Skin of body (tissue), 3 donors: ENCODE data around the gene ACAP1. TPM values are rescaled to one million over a fixed set of nuclear protein-coding genes. Genes with fewer than 3 reads are reported as not detected.

Source experiments
- DNase-seq: peaks from one replicate; lab custom pipeline; 2025; lab: John Stamatoyannopoulos, UW
- small RNA-seq: library from RNA; depleted of rRNA; stranded (forward); fragments of <200 nt; gene quantifications from one replicate; pipeline ENCODE3, GENCODE V24; 2014; ENCODE audit warnings: low replicate concordance
- total RNA-seq: library from RNA; depleted of rRNA; stranded (reverse); fragments of >200 nt; gene quantifications from one replicate; pipeline ENCODE4 v1.2.3, GENCODE V29; 2014

Gene ACAP1
- total RNA-seq, 1 donor from 2014 or later: 4.7 TPM

- no peak for DNase-seq
Measured at GRCh38 chr17:7384489-7385081, 48.3 kb downstream of the ACAP1 start.

- DNase-seq: no peak
Measured at GRCh38 chr17:7388856-7389255, 52.5 kb downstream of the ACAP1 start.

DNA sequence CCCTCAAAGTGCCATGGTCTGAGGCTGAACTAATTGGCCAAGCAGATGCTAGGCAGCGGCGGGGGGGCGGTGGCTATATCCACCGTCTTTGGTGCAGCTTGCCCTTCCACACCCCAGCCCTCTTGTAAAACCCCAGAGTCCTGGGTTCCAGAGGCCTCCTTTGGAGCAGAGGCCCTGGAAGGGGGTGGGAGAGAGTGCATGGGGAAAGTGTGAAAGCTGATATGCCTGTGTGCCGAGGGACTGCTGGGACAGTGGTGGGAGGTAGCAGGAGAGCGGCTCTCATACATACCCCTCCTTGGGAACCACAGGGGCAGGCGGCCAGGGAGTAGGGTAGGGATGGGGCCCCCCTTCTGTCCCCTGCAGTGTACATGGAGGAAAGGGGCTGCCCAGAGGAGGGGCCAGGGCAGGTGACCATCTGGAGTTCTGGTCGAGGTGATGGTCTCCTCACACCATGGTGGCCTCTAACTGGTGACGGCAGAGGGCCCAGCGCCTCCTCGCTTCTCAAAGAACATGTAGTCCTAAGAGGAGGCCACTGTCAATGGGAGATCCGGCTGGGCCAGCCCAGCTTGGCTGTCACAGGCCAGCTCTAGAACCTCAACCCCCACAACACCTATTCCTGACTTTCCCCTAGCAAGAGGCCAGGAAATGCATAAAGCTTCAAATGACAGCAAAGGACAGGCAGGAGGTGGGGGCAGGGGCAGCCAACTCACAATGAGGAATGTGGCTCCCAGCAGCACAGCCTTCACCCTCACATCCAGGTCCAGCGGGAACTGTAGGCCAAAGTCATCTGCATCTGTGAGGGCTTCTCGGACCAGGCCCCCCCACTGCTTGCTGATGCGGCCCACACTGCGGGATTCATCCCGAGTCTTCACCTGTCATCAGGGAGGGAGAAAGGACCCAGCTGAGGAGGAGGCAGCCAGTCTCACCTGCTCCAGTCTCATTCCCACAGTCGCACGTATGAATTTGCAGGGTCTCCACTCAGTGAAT is 53.9 kb downstream of the ACAP1 start:
- no peak for DNase-seq

- DNase-seq: no peak
Measured at GRCh38 chr17:7391307-7391706, 55.0 kb downstream of the ACAP1 start.

GRCh38 chr17:7392696-7393612 is 56.6 kb downstream of the ACAP1 start:
- DNase-seq: no peak

GRCh38 chr17:7393613-7394451 is 57.5 kb downstream of the ACAP1 start:
- no peak for DNase-seq

DNA sequence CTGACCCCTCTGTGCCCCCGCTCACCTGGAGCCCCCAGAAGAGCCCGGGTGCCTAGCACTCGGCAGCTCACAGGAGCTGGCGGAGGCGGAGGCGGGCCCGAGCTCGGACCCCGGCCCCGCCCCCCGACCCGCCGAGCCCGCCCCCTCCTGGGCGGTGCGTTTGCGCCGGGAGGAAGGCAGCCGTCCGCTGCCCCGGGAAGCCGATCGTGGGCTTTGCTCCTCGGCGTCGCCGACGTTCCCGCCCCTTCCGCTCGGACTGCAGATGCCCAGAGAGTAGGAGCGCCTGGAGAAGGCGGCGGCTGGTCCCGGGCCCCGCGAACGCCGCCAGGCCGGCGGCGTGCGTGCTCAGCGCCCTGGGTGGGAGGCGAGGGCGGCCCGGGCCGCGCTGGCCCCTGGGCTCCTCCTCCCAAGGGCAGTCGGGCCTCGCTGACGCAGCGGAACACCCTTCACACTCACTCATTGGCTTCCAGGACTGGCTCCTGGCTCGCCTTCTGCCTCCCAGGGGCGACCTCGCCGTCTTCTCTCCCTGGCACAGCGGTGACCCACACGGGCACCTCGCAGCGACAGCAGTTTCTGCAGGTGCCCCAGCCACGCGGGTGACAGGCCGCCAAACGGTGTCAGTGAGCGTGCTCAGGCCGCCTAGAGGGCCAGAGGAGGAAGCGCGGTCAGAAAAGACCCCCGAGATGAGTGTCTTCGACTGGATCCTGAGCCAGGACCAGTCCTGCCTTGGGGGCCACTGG is 58.3 kb downstream of the ACAP1 start, which contains the start of gene PLSCR3:
Gene PLSCR3 (minus strand): TSS at position 74 of the 740 bp plus-strand sequence. CDS start 415 bp downstream, outside the sequence.
- DNase-seq: peak; percentile 54

DNA sequence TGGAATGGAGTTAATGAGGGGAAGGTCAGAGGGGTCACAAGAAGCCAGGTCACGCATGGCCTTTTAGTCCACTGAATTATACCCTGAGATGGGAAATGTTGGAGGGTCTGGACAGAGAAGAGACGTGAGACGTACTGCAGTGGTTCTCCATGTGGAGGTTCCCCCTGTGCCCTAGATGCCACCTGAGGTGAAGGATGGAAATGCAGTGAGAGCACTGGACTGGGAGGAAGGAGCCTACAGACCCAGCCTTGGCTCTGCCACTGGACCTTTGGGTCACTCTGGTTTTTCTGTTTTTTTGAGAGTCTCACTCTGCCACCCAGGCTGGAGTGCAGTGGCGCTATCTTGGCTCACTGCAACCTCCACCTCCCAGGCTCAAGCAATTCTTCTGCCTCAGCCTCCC is 59.8 kb downstream of the ACAP1 start:
- DNase-seq: no peak

DNA sequence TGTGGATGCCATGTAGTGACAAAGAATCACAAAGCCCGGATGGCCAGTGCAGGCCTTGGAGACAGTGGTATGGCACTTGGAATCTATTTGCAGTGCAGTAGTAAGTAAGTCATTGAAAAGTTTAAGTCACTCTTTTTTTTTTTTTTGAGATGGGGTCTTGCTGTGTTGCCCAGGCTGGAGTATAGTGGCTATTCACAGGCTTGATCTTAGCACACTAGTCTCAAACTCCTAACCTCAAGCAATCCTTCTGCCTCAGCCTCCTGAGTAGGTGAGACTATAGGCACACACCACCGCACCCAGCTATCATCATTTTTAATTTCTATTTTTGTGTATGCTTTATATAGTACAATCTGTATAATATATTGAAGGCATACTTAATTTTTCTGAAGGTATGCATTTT is 62.3 kb downstream of the ACAP1 start:
- DNase-seq: no peak

Small RNA genes within 50 kb of the gene (small RNA-seq; reads per million reads assigned to genes)
- not detected for gene AC026954.2

Other genes with a start within 250 kb of the ACAP1 start
- gene ASGR2, start 221.7 kb upstream of the ACAP1 start, total RNA-seq: 0.39 TPM
- 3.7 TPM for gene ASGR1, start 157.2 kb upstream of the ACAP1 start, total RNA-seq
- gene DLG4, start 116.7 kb upstream of the ACAP1 start, total RNA-seq: 16.5 TPM
- 261 TPM for gene ACADVL, start 116.6 kb upstream of the ACAP1 start, total RNA-seq
- gene DVL2, start 102.0 kb upstream of the ACAP1 start, total RNA-seq: 47.5 TPM
- gene PHF23, start 97.1 kb upstream of the ACAP1 start, total RNA-seq: 27.0 TPM
- gene GABARAP, start 94.1 kb upstream of the ACAP1 start, total RNA-seq: 223 TPM
- 44.1 TPM for gene CTDNEP1, start 84.8 kb upstream of the ACAP1 start, total RNA-seq
- 27.5 TPM for gene ELP5, start 84.3 kb upstream of the ACAP1 start, total RNA-seq
- 5.4 TPM for gene CLDN7, start 74.1 kb upstream of the ACAP1 start, total RNA-seq
- 11.7 TPM for gene SLC2A4, start 54.8 kb upstream of the ACAP1 start, total RNA-seq
- gene YBX2, start 41.9 kb upstream of the ACAP1 start, total RNA-seq: 1.3 TPM
- gene EIF5A, start 28.9 kb upstream of the ACAP1 start, total RNA-seq: 186 TPM
- gene GPS2, start 21.2 kb upstream of the ACAP1 start, total RNA-seq: 17.2 TPM
- 14.2 TPM for gene NEURL4, start 7.2 kb upstream of the ACAP1 start, total RNA-seq
- 6.3 TPM for gene KCTD11, start 15.6 kb downstream of the ACAP1 start, total RNA-seq
- not detected for gene TMEM95, start 18.6 kb downstream of the ACAP1 start, total RNA-seq
- 2.5 TPM for gene TNK1, start 44.6 kb downstream of the ACAP1 start, total RNA-seq
- 16.0 TPM for gene PLSCR3, start 58.0 kb downstream of the ACAP1 start, total RNA-seq
- gene TMEM256, start 67.6 kb downstream of the ACAP1 start, total RNA-seq: 75.9 TPM
- 8.8 TPM for gene NLGN2, start 71.3 kb downstream of the ACAP1 start, total RNA-seq
- not detected for gene SPEM1, start 83.8 kb downstream of the ACAP1 start, total RNA-seq
- not detected for gene SPEM2, start 89.1 kb downstream of the ACAP1 start, total RNA-seq
- not detected for gene SPEM3, start 92.3 kb downstream of the ACAP1 start, total RNA-seq
- gene TMEM102, start 98.9 kb downstream of the ACAP1 start, total RNA-seq: 3.3 TPM
- 3.4 TPM for gene FGF11, start 103.0 kb downstream of the ACAP1 start, total RNA-seq
- 12.5 TPM for gene CHRNB1, start 108.5 kb downstream of the ACAP1 start, total RNA-seq
- 16.7 TPM for gene ZBTB4, start 143.1 kb downstream of the ACAP1 start, total RNA-seq
- not detected for gene SLC35G6, start 144.9 kb downstream of the ACAP1 start, total RNA-seq
- gene POLR2A, start 147.8 kb downstream of the ACAP1 start, total RNA-seq: 73.0 TPM
- gene TNFSF12, start 212.5 kb downstream of the ACAP1 start, total RNA-seq: 4.5 TPM
- 1.7 TPM for gene TNFSF13, start 222.2 kb downstream of the ACAP1 start, total RNA-seq
- 29.8 TPM for gene SENP3, start 225.4 kb downstream of the ACAP1 start, total RNA-seq
- gene CD68, start 243.1 kb downstream of the ACAP1 start, total RNA-seq: 9.2 TPM
- gene MPDU1, start 247.3 kb downstream of the ACAP1 start, total RNA-seq: 30.7 TPM